Caco-2 (cell line): Measurements from ENCODE around the gene TMEM132D. TPM values are rescaled to one million over a fixed set of nuclear protein-coding genes. Genes with fewer than 3 reads are reported as not detected.

ENCODE experiments used
- BruUV-seq: library from RNA; stranded (reverse); fragments of 400-500 nt; replicated peaks from 2 replicates; lab custom pipeline; 2021; lab: Mats Ljungman, UMichigan
- CTCF ChIA-PET: fragments of 300-600 bp; sonication (Branson Sonifier 250); formaldehyde crosslinking; loops from one replicate; lab custom pipeline; 2022; ENCODE audit warnings: antibody characterized with exemption; lab: Charles Lee
- POLR2A ChIA-PET: fragments of 300-600 bp; sonication (Branson Sonifier 250); formaldehyde crosslinking; loops from one replicate; lab custom pipeline; 2022; ENCODE audit warnings: antibody characterized with exemption; lab: Charles Lee
- DNase-seq, 2 experiments: peaks; one replicate each; pipeline versions ENCODE4 v3.0.0 to v3.0.0-alpha.2; 2020 to 2022
- H3K27me3 ChIP-seq: replicated peaks from 2 replicates; pipeline ENCODE4 v1.6.0; 2011; ENCODE audit warnings: low read length; ENCODE audit not compliant: control insufficient read depth, insufficient read depth
- H3K36me3 ChIP-seq: 2 replicates; pipeline ENCODE4 v1.5.1; 2011; ENCODE audit warnings: low read length; ENCODE audit not compliant: control insufficient read depth, insufficient read depth
- H3K4me1 ChIP-seq: fragments of 250-450 bp; sonication (Bioruptor Pico); 2 replicates; pipeline ENCODE4 v1.5.1; 2020; ENCODE audit warnings: mild to moderate bottlenecking
- H3K4me3 ChIP-seq: 2 replicates; pipeline ENCODE4 v1.5.1; 2011; ENCODE audit warnings: low read depth, mild to moderate bottlenecking, control low read depth, low read length
- H3K9me3 ChIP-seq: fragments of 250-450 bp; sonication (Bioruptor Pico); 2 replicates; pipeline ENCODE4 v1.5.1; 2020; ENCODE audit warnings: mild to moderate bottlenecking, moderate library complexity
- H3K27ac Mint-ChIP-seq: one replicate; pipeline ENCODE4 v1.8.0; 2022; ENCODE audit warnings: mixed read lengths; ENCODE audit not compliant: unreplicated experiment
- H3K27me3 Mint-ChIP-seq: one replicate; pipeline ENCODE4 v1.8.0; 2022; ENCODE audit warnings: mixed read lengths; ENCODE audit not compliant: insufficient read depth, unreplicated experiment
- H3K36me3 Mint-ChIP-seq: one replicate; pipeline ENCODE4 v1.8.0; 2022; ENCODE audit warnings: mild to moderate bottlenecking, mixed read lengths; ENCODE audit not compliant: insufficient read depth, unreplicated experiment
- H3K4me1 Mint-ChIP-seq: one replicate; pipeline ENCODE4 v1.8.0; 2022; ENCODE audit warnings: low read depth, mixed read lengths; ENCODE audit not compliant: unreplicated experiment
- H3K4me3 Mint-ChIP-seq: one replicate; pipeline ENCODE4 v1.8.0; 2022; ENCODE audit warnings: mild to moderate bottlenecking, moderate library complexity, mixed read lengths; ENCODE audit not compliant: unreplicated experiment
- H3K9me3 Mint-ChIP-seq: one replicate; pipeline ENCODE4 v1.8.0; 2022; ENCODE audit warnings: mixed read lengths; ENCODE audit not compliant: unreplicated experiment
- CTCF ChIP-seq, 2 experiments: fragments of 200-600 bp in 1 of 2; IDR thresholded peaks; 1 replicate in 1 of 2; 2 replicates in 1 of 2; pipeline versions ENCODE4 v1.5.1 to v1.8.0; 2011 to 2022; ENCODE audit warnings: antibody characterized with exemption in 1 of 2, control low read depth in 1 of 2, inconsistent platforms in 1 of 2, low read depth in 1 of 2, low read length in 1 of 2, mild to moderate bottlenecking in 1 of 2, moderate library complexity in 1 of 2; ENCODE audit not compliant: insufficient read depth in 1 of 2, severe bottlenecking in 1 of 2, unreplicated experiment in 1 of 2
- intact Hi-C: fragments of 100-400 bp; cut with micrococcal nuclease; formaldehyde crosslinking; loops from one replicate; pipeline ENCODE4 v1.10.0; 2022; ENCODE audit not compliant: unreplicated experiment
- total RNA-seq: library from RNA; stranded (reverse); gene quantifications from 2 replicates; pipeline ENCODE4 v1.2.3, GENCODE V29; 2022

TMEM132D gene
- total RNA-seq, 1 experiment from 2014 or later, result not detected

GRCh38 chr12:129594098-129594497 is 309.7 kb downstream of the TMEM132D start:
- no peaks in the 10 kb centered on the region for H3K4me1 Mint-ChIP-seq
- no peak overlapping the region for H3K27ac Mint-ChIP-seq
- POLR2A ChIA-PET, result no interaction called here
- no peaks in the 10 kb centered on the region for H3K4me1 ChIP-seq
- no peaks in the 10 kb centered on the region for H3K9me3 ChIP-seq
- H3K4me3 ChIP-seq, result no peak overlapping the region
- CTCF ChIA-PET, result no interaction called here
- intact Hi-C loops, result no loop called here
- H3K27me3 ChIP-seq, result no peaks in the 10 kb centered on the region
- no peak overlapping the region for H3K4me3 Mint-ChIP-seq
- TF ChIP-seq CTCF (IDR thresholded peaks at IDR 0.05; ENCODE audit: insufficient read depth in 1 of 2, low read depth in 1 of 2, low read length in 1 of 2, severe bottlenecking in 1 of 2, unreplicated experiment in 1 of 2), result no peak
- H3K36me3 Mint-ChIP-seq, result no peaks in the 10 kb centered on the region
- no peaks in the 10 kb centered on the region for H3K36me3 ChIP-seq
- DNase-seq, result no peak
- H3K9me3 Mint-ChIP-seq, result peaks cover 17% of the 10 kb centered on the region
- BruUV-seq, result no TSS peak
- H3K27me3 Mint-ChIP-seq, result peaks cover 3% of the 10 kb centered on the region

GRCh38 chr12:129592449-129592848 is 311.4 kb downstream of the TMEM132D start:
- intact Hi-C loops, result no loop called here
- H3K27ac Mint-ChIP-seq, result no peak overlapping the region
- H3K27me3 Mint-ChIP-seq, result peaks cover 3% of the 10 kb centered on the region
- no peak overlapping the region for H3K4me3 Mint-ChIP-seq
- no TSS peak for BruUV-seq
- no peaks in the 10 kb centered on the region for H3K4me1 Mint-ChIP-seq
- H3K4me3 ChIP-seq, result no peak overlapping the region
- ChIA-PET CTCF (no interaction called here), POLR2A (no interaction called here)
- no peaks in the 10 kb centered on the region for H3K36me3 ChIP-seq
- no peak for TF ChIP-seq CTCF (IDR thresholded peaks at IDR 0.05; ENCODE audit: insufficient read depth in 1 of 2, low read depth in 1 of 2, low read length in 1 of 2, severe bottlenecking in 1 of 2, unreplicated experiment in 1 of 2)
- no peaks in the 10 kb centered on the region for H3K9me3 ChIP-seq
- DNase-seq, result no peak
- H3K36me3 Mint-ChIP-seq, result no peaks in the 10 kb centered on the region
- H3K27me3 ChIP-seq, result no peaks in the 10 kb centered on the region
- peaks cover 27% of the 10 kb centered on the region for H3K9me3 Mint-ChIP-seq
- H3K4me1 ChIP-seq, result no peaks in the 10 kb centered on the region

- ChIA-PET POLR2A (no interaction called here), CTCF (no interaction called here)
- BruUV-seq, result no TSS peak
- H3K4me1 Mint-ChIP-seq, result no peaks in the 10 kb centered on the region
- no peak for TF ChIP-seq CTCF (IDR thresholded peaks at IDR 0.05; ENCODE audit: insufficient read depth in 1 of 2, low read depth in 1 of 2, low read length in 1 of 2, severe bottlenecking in 1 of 2, unreplicated experiment in 1 of 2)
- no peak overlapping the region for H3K4me3 Mint-ChIP-seq
- no peak for DNase-seq
- Histone ChIP-seq H3K27me3 (no peaks in the 10 kb centered on the region), H3K4me3 (no peak overlapping the region), H3K36me3 (no peaks in the 10 kb centered on the region), H3K4me1 (no peaks in the 10 kb centered on the region), H3K9me3 (no peaks in the 10 kb centered on the region)
- H3K27ac Mint-ChIP-seq, result no peak overlapping the region
- no peaks in the 10 kb centered on the region for H3K36me3 Mint-ChIP-seq
- H3K9me3 Mint-ChIP-seq, result peaks cover 21% of the 10 kb centered on the region
- peaks cover 3% of the 10 kb centered on the region for H3K27me3 Mint-ChIP-seq
- intact Hi-C loops, result no loop called here
Observed at GRCh38 chr12:129589503-129589902, 314.3 kb downstream of the TMEM132D start.
